Measurements from ENCODE around the gene HMMR.

HMMR gene

GRCh38 chr5:163478126-163478981 lies 17.9 kb downstream of the HMMR start:
- no peak for TF ChIP-seq ZNF274 (IDR thresholded peaks at IDR 0.05; ENCODE audit: low read depth, low read length)
- no peak overlapping the region for H3K4me3 ChIP-seq (ENCODE audit: low read length)

GRCh38 chr5:163478982-163479271 lies 18.5 kb downstream of the HMMR start:
- TF ChIP-seq ZNF274 (IDR thresholded peaks at IDR 0.05; ENCODE audit: low read depth, low read length) = no peak
- H3K4me3 ChIP-seq (ENCODE audit: low read length) = no peak overlapping the region

- TF ChIP-seq ZNF274 (IDR thresholded peaks at IDR 0.05; ENCODE audit: low read depth, low read length) = no peak
- H3K4me3 ChIP-seq (ENCODE audit: low read length) = no peak overlapping the region
These were observed 28.8 kb downstream of the HMMR start for GRCh38 chr5:163489055-163489744.

- no peak for TF ChIP-seq ZNF274 (IDR thresholded peaks at IDR 0.05; ENCODE audit: low read depth, low read length)
- H3K4me3 ChIP-seq (ENCODE audit: low read length) = no peak overlapping the region
These were observed 29.3 kb downstream of the HMMR start for GRCh38 chr5:163489745-163490075.

GRCh38 chr5:163496286-163496685 lies 35.9 kb downstream of the HMMR start:
- TF ChIP-seq ZNF274 (IDR thresholded peaks at IDR 0.05; ENCODE audit: low read depth, low read length) = no peak
- no peak overlapping the region for H3K4me3 ChIP-seq (ENCODE audit: low read length)

GRCh38 chr5:163497315-163497714 lies 36.9 kb downstream of the HMMR start:
- no peak for TF ChIP-seq ZNF274 (IDR thresholded peaks at IDR 0.05; ENCODE audit: low read depth, low read length)
- no peak overlapping the region for H3K4me3 ChIP-seq (ENCODE audit: low read length)

- no peak overlapping the region for H3K4me3 ChIP-seq (ENCODE audit: low read length)
- no peak for TF ChIP-seq ZNF274 (IDR thresholded peaks at IDR 0.05; ENCODE audit: low read depth, low read length)
These were observed 38.5 kb downstream of the HMMR start for GRCh38 chr5:163498886-163499285.

- no peak overlapping the region for H3K4me3 ChIP-seq (ENCODE audit: low read length)
- TF ChIP-seq ZNF274 (IDR thresholded peaks at IDR 0.05; ENCODE audit: low read depth, low read length) = no peak
These were observed 42.1 kb downstream of the HMMR start for GRCh38 chr5:163502521-163502920.

- H3K4me3 ChIP-seq (ENCODE audit: low read length) = peak overlapping the region; percentile 100
- TF ChIP-seq ZNF274 (IDR thresholded peaks at IDR 0.05; ENCODE audit: low read depth, low read length) = no peak
These were observed 43.0 kb downstream of the HMMR start for GRCh38 chr5:163503106-163504078.

- H3K4me3 ChIP-seq (ENCODE audit: low read length) = peak overlapping the region; percentile 100
- TF ChIP-seq ZNF274 (IDR thresholded peaks at IDR 0.05; ENCODE audit: low read depth, low read length) = no peak
These were observed 43.9 kb downstream of the HMMR start for GRCh38 chr5:163504079-163504931.

GRCh38 chr5:163505049-163505367 lies 44.6 kb downstream of the HMMR start:
- H3K4me3 ChIP-seq (ENCODE audit: low read length) = peak overlapping the region; percentile 100

GRCh38 chr5:163505368-163506094 lies 45.1 kb downstream of the HMMR start, which contains the start of gene MAT2B:
MAT2B (plus strand) TSS chr5:163505619; CDS start chr5:163505687, 68 bp downstream.
- peak within 1 kb of the TSS; percentile 100 for H3K4me3 ChIP-seq (ENCODE audit: low read length)
- no peak for TF ChIP-seq ZNF274 (IDR thresholded peaks at IDR 0.05; ENCODE audit: low read depth, low read length)

More at GRCh38 chr5:163505049-163505367, 44.6 kb downstream of the HMMR start:
- no peak for TF ChIP-seq ZNF274 (IDR thresholded peaks at IDR 0.05; ENCODE audit: low read depth, low read length)

GRCh38 chr5:163506095-163506457 lies 45.6 kb downstream of the HMMR start:
- TF ChIP-seq ZNF274 (IDR thresholded peaks at IDR 0.05; ENCODE audit: low read depth, low read length) = no peak
- H3K4me3 ChIP-seq (ENCODE audit: low read length) = peak overlapping the region; percentile 100

Measured in GM08714 (cell line).